Transverse colon (tissue), 4 donors: Measurements from ENCODE around the gene ZBTB20.

Experiments
- CTCF ChIP-seq, 5 experiments: fragments of 200-600 bp in 3 of 5; fragments of 450-650 bp in 2 of 5; sonication (generic) in 3 of 5; IDR thresholded peaks; 1 replicate in 2 of 5; 2 replicates in 3 of 5; pipeline ENCODE4 v1.5.1; 2016 to 2017; ENCODE audit warnings: antibody characterized with exemption in 5 of 5, inconsistent platforms in 3 of 5, mild to moderate bottlenecking in 2 of 5, moderate library complexity in 1 of 5
- POLR2A ChIP-seq: fragments of 450-650 bp; IDR thresholded peaks from one replicate; pipeline ENCODE4 v1.6.1; 2016; ENCODE audit warnings: antibody characterized with exemption, mild to moderate bottlenecking, moderate library complexity
- POLR2AphosphoS5 ChIP-seq, 3 donors: sonication (generic); formaldehyde crosslinking; IDR thresholded peaks; one replicate each; pipeline ENCODE4 v1.6.1; 2016; ENCODE audit warnings: antibody characterized with exemption in 3 of 3

GRCh38 chr3:114318295-114318694 is 828.8 kb downstream of the ZBTB20 start:
- TF ChIP-seq POLR2AphosphoS5 (IDR thresholded peaks at IDR 0.05) (no peak), CTCF (IDR thresholded peaks at IDR 0.05) (no peak), POLR2A (no peak)
